B cell (primary cell): Measurements from ENCODE around the gene DNAAF3. TPM values are rescaled to one million over a fixed set of nuclear protein-coding genes. Genes with fewer than 3 reads are reported as not detected.

Source experiments
- ATAC-seq: fragments of 200-7000 bp; cut with Tn5 transposase; one replicate; pipeline ENCODE4 v1.10.0; 2021; ENCODE audit warnings: low read depth, mild to moderate bottlenecking, moderate number of reproducible peaks, moderate library complexity
- CTCF ChIA-PET: fragments of 350-600 bp; sonication (Branson Sonifier 250); formaldehyde crosslinking; loops from one replicate; lab custom pipeline; 2021; ENCODE audit warnings: antibody characterized with exemption, inconsistent platforms; lab: Charles Lee
- POLR2A ChIA-PET: fragments of 350-600 bp; sonication (Branson Sonifier 250); formaldehyde crosslinking; loops from one replicate; lab custom pipeline; 2021; ENCODE audit warnings: antibody characterized with exemption; lab: Charles Lee
- DNase-seq: peaks from one replicate; pipeline ENCODE4 v3.0.0; 2013
- H2AFZ ChIP-seq: 2 replicates; pipeline ENCODE4 v1.6.1; 2012; ENCODE audit warnings: mild to moderate bottlenecking, low read depth, low read length; ENCODE audit not compliant: insufficient read depth, poor library complexity, severe bottlenecking
- H3K27ac ChIP-seq, 2 donors: 1 replicate in 1 of 2; 2 replicates in 1 of 2; pipeline ENCODE4 v1.5.1; 2012 to 2013; ENCODE audit warnings: low read length in 2 of 2, mild to moderate bottlenecking in 2 of 2, moderate library complexity in 1 of 2
- H3K27me3 ChIP-seq, 4 experiments: fragments of 200-600 bp in 1 of 4; sonication (generic) in 1 of 4; replicated peaks in 1 of 4; 1 replicate in 2 of 4; 2 replicates in 2 of 4; pipeline versions ENCODE4 v1.6.1 to v1.7.0; 2013 to 2016; ENCODE audit warnings: low read length in 3 of 4, mild to moderate bottlenecking in 2 of 4, mixed read lengths in 1 of 4, moderate library complexity in 1 of 4; ENCODE audit not compliant: insufficient read depth in 4 of 4, control insufficient read depth in 3 of 4; ENCODE audit errors: control extremely low read depth in 1 of 4
- H3K36me3 ChIP-seq, 2 experiments: replicated peaks in 1 of 2; 1 replicate in 1 of 2; 2 replicates in 1 of 2; pipeline versions ENCODE4 v1.6.1 to v1.7.1; 2013; ENCODE audit warnings: low read length in 1 of 2; ENCODE audit not compliant: insufficient read depth in 2 of 2, control insufficient read depth in 1 of 2; ENCODE audit errors: control extremely low read depth in 1 of 2, extremely low read depth in 1 of 2
- H3K4me1 ChIP-seq, 2 donors: fragments of 200-600 bp in 1 of 2; sonication (generic) in 1 of 2; 1 replicate in 1 of 2; 2 replicates in 1 of 2; pipeline versions ENCODE4 v1.5.1 to v1.6.1; 2013 to 2017; ENCODE audit warnings: low read length in 2 of 2; ENCODE audit not compliant: control insufficient read depth in 2 of 2, insufficient read depth in 2 of 2
- H3K4me2 ChIP-seq: replicated peaks from 2 replicates; pipeline ENCODE3; 2012; ENCODE audit warnings: mild to moderate bottlenecking, low read depth, low read length; ENCODE audit not compliant: poor library complexity, severe bottlenecking
- H3K4me3 ChIP-seq, 5 experiments: fragments of 200-600 bp in 1 of 5; sonication (generic) in 1 of 5; 1 replicate in 3 of 5; 2 replicates in 2 of 5; pipeline versions ENCODE4 v1.5.1 to v1.7.0; 2011 to 2016; ENCODE audit warnings: low read length in 4 of 5, mild to moderate bottlenecking in 4 of 5, low read depth in 2 of 5, control low read depth in 1 of 5, moderate library complexity in 1 of 5; ENCODE audit not compliant: insufficient read depth in 1 of 5; ENCODE audit errors: control extremely low read depth in 1 of 5, extremely low read depth in 1 of 5
- H3K79me2 ChIP-seq: fragments of 200-600 bp; sonication (generic); one replicate; pipeline ENCODE4 v1.6.0; 2016; ENCODE audit warnings: low read length; ENCODE audit not compliant: control insufficient read depth, insufficient read depth
- H3K9ac ChIP-seq: fragments of 200-600 bp; sonication (generic); 2 replicates; pipeline ENCODE4 v1.6.1; 2017; ENCODE audit warnings: mild to moderate bottlenecking, low read length, moderate library complexity
- H3K9me3 ChIP-seq, 3 donors: one replicate each; pipeline versions ENCODE4 v1.6.1 to v1.7.1; 2013; ENCODE audit warnings: low read length in 2 of 3; ENCODE audit not compliant: control insufficient read depth in 2 of 3, insufficient read depth in 1 of 3; ENCODE audit errors: control extremely low read depth in 1 of 3
- H4K20me1 ChIP-seq: 2 replicates; pipeline ENCODE4 v1.6.0; 2012; ENCODE audit warnings: mild to moderate bottlenecking, low read length; ENCODE audit not compliant: insufficient read depth, control insufficient read depth, poor library complexity, severe bottlenecking
- H3K27ac Mint-ChIP-seq: one replicate; pipeline ENCODE4 v1.8.0; 2021; ENCODE audit warnings: mixed read lengths
- H3K27me3 Mint-ChIP-seq: one replicate; pipeline ENCODE4 v1.8.0; 2021; ENCODE audit warnings: mixed read lengths
- H3K4me1 Mint-ChIP-seq: one replicate; pipeline ENCODE4 v1.8.0; 2021; ENCODE audit warnings: mixed read lengths
- H3K4me3 Mint-ChIP-seq: one replicate; pipeline ENCODE4 v1.8.0; 2021; ENCODE audit warnings: mixed read lengths
- H3K9me3 Mint-ChIP-seq: one replicate; pipeline ENCODE4 v1.8.0; 2022; ENCODE audit warnings: mixed read lengths; ENCODE audit not compliant: insufficient read depth
- EZH2 ChIP-seq: IDR thresholded peaks from 2 replicates; pipeline ENCODE4 v1.6.1; 2012; ENCODE audit warnings: borderline replicate concordance, low read depth, mild to moderate bottlenecking, moderate library complexity, low read length; ENCODE audit not compliant: insufficient read depth, poor library complexity, severe bottlenecking
- WGBS: methylation state at CpG from one replicate; pipeline ENCODE4 v1.1.5; 2013; ENCODE audit warnings: missing lambda C conversion rate; ENCODE audit not compliant: insufficient coverage; 5-methylcytosine and 5-hydroxymethylcytosine counted together
- intact Hi-C: fragments of 100-400 bp; cut with micrococcal nuclease; formaldehyde crosslinking; loops from one replicate; pipeline ENCODE4 v1.10.0; 2022
- polyA plus RNA-seq: library from polyadenylated mRNA; depleted of rRNA; stranded (reverse); fragments of >200 nt; gene quantifications from 2 replicates; pipeline ENCODE4 v1.2.3, GENCODE V29; 2012
- total RNA-seq, 2 donors: library from RNA; stranded (reverse); fragments of 120-200 nt in 1 of 2; gene quantifications; 1 replicate in 1 of 2; 2 replicates in 1 of 2; pipeline versions ENCODE4 v1.2.3 to v1.2.4, GENCODE V29; 2013 to 2022
- TF ChIP-seq, protein P1 (sequence below): fragments of 200-600 bp; IDR thresholded peaks from one replicate; pipeline ENCODE4 v1.8.0; 2022; ENCODE audit warnings: antibody characterized with exemption, mild to moderate bottlenecking

DNAAF3 gene
- total and polyA plus RNA-seq, 2 donors (not counting 1 experiment from before 2014, with no cell fraction given): not detected

DNA sequence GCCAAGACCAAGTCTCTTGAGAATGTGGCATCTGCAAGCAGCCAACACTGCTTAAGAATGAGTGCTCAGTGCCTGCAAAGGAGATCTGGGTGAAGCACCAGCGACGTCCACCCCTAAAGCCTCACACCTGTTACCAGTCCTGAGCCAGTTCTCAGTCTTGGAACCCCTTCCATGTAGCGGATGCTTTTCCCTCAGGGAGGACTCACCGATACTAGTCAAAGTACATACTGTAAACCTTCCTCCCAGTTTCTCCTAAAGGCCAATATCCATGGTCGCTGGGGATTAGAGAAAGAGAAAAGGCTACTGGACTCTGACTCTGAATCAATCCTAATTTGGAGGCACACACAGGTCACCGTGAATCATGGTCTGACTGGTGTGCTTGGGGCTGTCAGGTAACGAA is 47.1 kb upstream of the DNAAF3 start:
- Histone ChIP-seq H3K4me3 (no peak overlapping the region), H3K4me2 (no peak overlapping the region), H3K36me3 (no peaks in the 10 kb centered on the region), H3K4me1 (peaks cover 8 to 11% of the 10 kb centered on the region in 2 donors), H4K20me1 (no peaks in the 10 kb centered on the region), H3K27ac (no peak overlapping the region), H3K9me3 (peaks cover 0 to 43% (median 6%) of the 10 kb centered on the region in 3 donors), H3K9ac (no peak overlapping the region), H2AFZ (no peak overlapping the region), H3K79me2 (no peaks in the 10 kb centered on the region), H3K27me3 (peaks cover 0 to 35% (median 10%) of the 10 kb centered on the region in 4 experiments)
- H3K27me3 Mint-ChIP-seq: peaks cover 29% of the 10 kb centered on the region
- H3K4me1 Mint-ChIP-seq: peaks cover 11% of the 10 kb centered on the region
- no peak overlapping the region for H3K4me3 Mint-ChIP-seq
- H3K9me3 Mint-ChIP-seq: peaks cover 8% of the 10 kb centered on the region
- intact Hi-C loops: no loop called here
- POLR2A ChIA-PET: no interaction called here
- ATAC-seq: no peak
- H3K27ac Mint-ChIP-seq: no peak overlapping the region
- TF ChIP-seq EZH2: no peak
- TF ChIP-seq, protein P1, sequence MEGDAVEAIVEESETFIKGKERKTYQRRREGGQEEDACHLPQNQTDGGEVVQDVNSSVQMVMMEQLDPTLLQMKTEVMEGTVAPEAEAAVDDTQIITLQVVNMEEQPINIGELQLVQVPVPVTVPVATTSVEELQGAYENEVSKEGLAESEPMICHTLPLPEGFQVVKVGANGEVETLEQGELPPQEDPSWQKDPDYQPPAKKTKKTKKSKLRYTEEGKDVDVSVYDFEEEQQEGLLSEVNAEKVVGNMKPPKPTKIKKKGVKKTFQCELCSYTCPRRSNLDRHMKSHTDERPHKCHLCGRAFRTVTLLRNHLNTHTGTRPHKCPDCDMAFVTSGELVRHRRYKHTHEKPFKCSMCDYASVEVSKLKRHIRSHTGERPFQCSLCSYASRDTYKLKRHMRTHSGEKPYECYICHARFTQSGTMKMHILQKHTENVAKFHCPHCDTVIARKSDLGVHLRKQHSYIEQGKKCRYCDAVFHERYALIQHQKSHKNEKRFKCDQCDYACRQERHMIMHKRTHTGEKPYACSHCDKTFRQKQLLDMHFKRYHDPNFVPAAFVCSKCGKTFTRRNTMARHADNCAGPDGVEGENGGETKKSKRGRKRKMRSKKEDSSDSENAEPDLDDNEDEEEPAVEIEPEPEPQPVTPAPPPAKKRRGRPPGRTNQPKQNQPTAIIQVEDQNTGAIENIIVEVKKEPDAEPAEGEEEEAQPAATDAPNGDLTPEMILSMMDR: no peak
- 82% methylated on average over 4 of the region's 7 CpGs for WGBS
- no peak for DNase-seq
- CTCF ChIA-PET: no interaction called here

DNA sequence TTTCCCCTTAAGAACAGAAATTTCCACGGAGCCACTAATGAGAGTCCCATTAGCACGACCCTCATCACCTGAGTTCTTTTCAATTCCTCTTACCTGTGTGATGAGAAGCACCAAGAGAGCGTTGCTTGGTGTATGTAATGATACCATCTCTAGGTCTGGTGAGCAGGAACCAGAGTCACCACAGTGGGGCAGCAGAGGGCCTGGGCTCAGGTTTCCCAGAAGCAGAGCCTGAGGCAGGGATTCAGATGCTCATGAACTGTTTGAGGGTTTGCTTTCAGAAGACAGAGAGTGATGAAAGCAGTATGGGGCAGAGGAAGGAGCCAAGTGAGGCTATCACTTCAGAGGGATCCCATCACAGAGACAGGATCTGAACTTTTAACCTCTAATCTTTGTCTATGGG is 46.0 kb upstream of the DNAAF3 start:
- DNase-seq (no peak), ATAC-seq (no peak)
- 93% methylated on average over 2 of the region's 3 CpGs for WGBS
- Histone ChIP-seq H3K9me3 (peaks cover 0 to 43% (median 6%) of the 10 kb centered on the region in 3 donors), H3K27ac (no peak overlapping the region), H2AFZ (no peak overlapping the region), H4K20me1 (no peaks in the 10 kb centered on the region), H3K27me3 (peaks cover 0 to 35% (median 10%) of the 10 kb centered on the region in 4 experiments), H3K36me3 (no peaks in the 10 kb centered on the region), H3K4me1 (peaks cover 8 to 11% of the 10 kb centered on the region in 2 donors), H3K79me2 (no peaks in the 10 kb centered on the region), H3K9ac (no peak overlapping the region), H3K4me2 (no peak overlapping the region), H3K4me3 (no peak overlapping the region)
- TF ChIP-seq, protein P1: no peak
- TF ChIP-seq EZH2: no peak
- POLR2A ChIA-PET: no interaction called here
- Mint-ChIP-seq H3K4me1 (peaks cover 11% of the 10 kb centered on the region), H3K9me3 (peaks cover 8% of the 10 kb centered on the region), H3K27me3 (peaks cover 29% of the 10 kb centered on the region), H3K27ac (peak overlapping the region; percentile 2), H3K4me3 (no peak overlapping the region)
- intact Hi-C loops: no loop called here
- CTCF ChIA-PET: no interaction called here
